ENCODE results near the gene PRRC2C.
"Not testable (repeated sequence)": the region's sequence is repeated elsewhere in the genome, so short reads cannot be mapped to it uniquely, and the experiment has no call there.

Gene PRRC2C

GRCh38 chr1:171500803-171501202 lies 15.5 kb downstream of the PRRC2C start:
- no peak for DNase-seq

- no peak for DNase-seq
Measured at GRCh38 chr1:171501305-171502024, 16.1 kb downstream of the PRRC2C start.

GRCh38 chr1:171506525-171507304 lies 21.4 kb downstream of the PRRC2C start:
- DNase-seq, result no peak

- no peak for DNase-seq
Measured at GRCh38 chr1:171507435-171507834, 22.1 kb downstream of the PRRC2C start.

GRCh38 chr1:171509191-171509590 lies 23.9 kb downstream of the PRRC2C start:
- DNase-seq, result no peak

GRCh38 chr1:171513743-171514142 lies 28.4 kb downstream of the PRRC2C start:
- no peak for DNase-seq

GRCh38 chr1:171515299-171515698 lies 30.0 kb downstream of the PRRC2C start:
- DNase-seq, result no peak

- no peak for DNase-seq
Measured at GRCh38 chr1:171515741-171516140, 30.4 kb downstream of the PRRC2C start.

- no peak for DNase-seq
Measured at GRCh38 chr1:171521567-171521966, 36.2 kb downstream of the PRRC2C start.

GRCh38 chr1:171530676-171531075 lies 45.3 kb downstream of the PRRC2C start:
- DNase-seq, result no peak

GRCh38 chr1:171532520-171532919 lies 47.2 kb downstream of the PRRC2C start:
- no peak for DNase-seq

- no peak for DNase-seq
Measured at GRCh38 chr1:171545523-171545922, 60.2 kb downstream of the PRRC2C start.

- DNase-seq, result no peak
Measured at GRCh38 chr1:171550050-171550449, 64.7 kb downstream of the PRRC2C start.

- DNase-seq, result not testable (repeated sequence)
Measured at GRCh38 chr1:171550598-171551100, 65.3 kb downstream of the PRRC2C start.

- DNase-seq, result not testable (repeated sequence)
Measured at GRCh38 chr1:171553960-171554359, 68.6 kb downstream of the PRRC2C start.

- DNase-seq, result no peak
Measured at GRCh38 chr1:171563675-171564074, 78.3 kb downstream of the PRRC2C start.

GRCh38 chr1:171566467-171566866 lies 81.1 kb downstream of the PRRC2C start:
- DNase-seq, result no peak

GRCh38 chr1:171570295-171570694 lies 85.0 kb downstream of the PRRC2C start:
- DNase-seq, result no peak

- DNase-seq, result no peak
Measured at GRCh38 chr1:171576144-171576543, 90.8 kb downstream of the PRRC2C start.

- no peak for DNase-seq
Measured at GRCh38 chr1:171581226-171581625, 95.9 kb downstream of the PRRC2C start.

- DNase-seq, result no peak
Measured at GRCh38 chr1:171581766-171582165, 96.4 kb downstream of the PRRC2C start.

- no peak for DNase-seq
Measured at GRCh38 chr1:171582589-171582988, 97.3 kb downstream of the PRRC2C start.

GRCh38 chr1:171583591-171584201 lies 98.4 kb downstream of the PRRC2C start:
- DNase-seq, result no peak

- no peak for DNase-seq
Measured at GRCh38 chr1:171585715-171586114, 100.4 kb downstream of the PRRC2C start.

All from activated T-cell treated with anti-CD3 and anti-CD28 coated beads, Interleukin-2, amount 50 U/mL, for 1 hour (primary cell).